HL-60 (cell line): ENCODE measurements around the gene ACTG1.

ENCODE experiments used
- GABPA ChIP-seq: IDR thresholded peaks from 2 replicates; pipeline ENCODE4 v1.6.1; 2012; ENCODE audit warnings: low read depth
- POLR2AphosphoS5 ChIP-seq: IDR thresholded peaks from 2 replicates; pipeline ENCODE4 v1.6.1; 2012; ENCODE audit warnings: low read depth
- SPI1 ChIP-seq: IDR thresholded peaks from 2 replicates; pipeline ENCODE4 v1.6.1; 2012; ENCODE audit warnings: low read depth, mild to moderate bottlenecking, borderline replicate concordance
- TF ChIP-seq, protein P1 (sequence below): IDR thresholded peaks from one replicate; pipeline ENCODE4 v1.5.1; 2011; ENCODE audit warnings: low read length, control low read depth, inconsistent platforms; ENCODE audit not compliant: insufficient read depth
- TF ChIP-seq, protein P2 (sequence below): IDR thresholded peaks from 2 replicates; pipeline ENCODE4 v1.6.1; 2012; ENCODE audit warnings: low read depth; ENCODE audit not compliant: insufficient replicate concordance

DNA sequence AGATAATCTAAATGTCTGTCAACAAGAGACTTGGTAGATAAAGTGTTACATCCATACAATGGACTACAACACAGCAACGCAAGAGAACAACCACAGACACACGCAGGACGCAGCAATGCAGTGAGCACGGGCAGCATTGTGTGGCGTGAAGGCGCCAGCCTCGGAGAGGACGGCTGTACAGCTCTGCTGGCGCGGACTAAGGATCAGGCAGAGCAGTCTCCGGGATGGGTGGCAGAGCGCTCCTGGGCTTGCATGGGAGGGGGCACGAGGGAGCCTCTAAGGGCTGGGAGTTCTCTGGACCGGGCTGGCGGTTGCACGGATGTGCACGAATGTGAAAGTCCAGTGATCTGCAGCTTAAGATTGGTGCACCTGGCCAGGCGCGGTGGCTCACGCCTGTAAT, 34.5 kb downstream of the ACTG1 start:
- TF ChIP-seq, protein P1, sequence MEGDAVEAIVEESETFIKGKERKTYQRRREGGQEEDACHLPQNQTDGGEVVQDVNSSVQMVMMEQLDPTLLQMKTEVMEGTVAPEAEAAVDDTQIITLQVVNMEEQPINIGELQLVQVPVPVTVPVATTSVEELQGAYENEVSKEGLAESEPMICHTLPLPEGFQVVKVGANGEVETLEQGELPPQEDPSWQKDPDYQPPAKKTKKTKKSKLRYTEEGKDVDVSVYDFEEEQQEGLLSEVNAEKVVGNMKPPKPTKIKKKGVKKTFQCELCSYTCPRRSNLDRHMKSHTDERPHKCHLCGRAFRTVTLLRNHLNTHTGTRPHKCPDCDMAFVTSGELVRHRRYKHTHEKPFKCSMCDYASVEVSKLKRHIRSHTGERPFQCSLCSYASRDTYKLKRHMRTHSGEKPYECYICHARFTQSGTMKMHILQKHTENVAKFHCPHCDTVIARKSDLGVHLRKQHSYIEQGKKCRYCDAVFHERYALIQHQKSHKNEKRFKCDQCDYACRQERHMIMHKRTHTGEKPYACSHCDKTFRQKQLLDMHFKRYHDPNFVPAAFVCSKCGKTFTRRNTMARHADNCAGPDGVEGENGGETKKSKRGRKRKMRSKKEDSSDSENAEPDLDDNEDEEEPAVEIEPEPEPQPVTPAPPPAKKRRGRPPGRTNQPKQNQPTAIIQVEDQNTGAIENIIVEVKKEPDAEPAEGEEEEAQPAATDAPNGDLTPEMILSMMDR: no peak
- TF ChIP-seq GABPA (no peak), POLR2AphosphoS5 (no peak), SPI1 (no peak)
- TF ChIP-seq, protein P2, sequence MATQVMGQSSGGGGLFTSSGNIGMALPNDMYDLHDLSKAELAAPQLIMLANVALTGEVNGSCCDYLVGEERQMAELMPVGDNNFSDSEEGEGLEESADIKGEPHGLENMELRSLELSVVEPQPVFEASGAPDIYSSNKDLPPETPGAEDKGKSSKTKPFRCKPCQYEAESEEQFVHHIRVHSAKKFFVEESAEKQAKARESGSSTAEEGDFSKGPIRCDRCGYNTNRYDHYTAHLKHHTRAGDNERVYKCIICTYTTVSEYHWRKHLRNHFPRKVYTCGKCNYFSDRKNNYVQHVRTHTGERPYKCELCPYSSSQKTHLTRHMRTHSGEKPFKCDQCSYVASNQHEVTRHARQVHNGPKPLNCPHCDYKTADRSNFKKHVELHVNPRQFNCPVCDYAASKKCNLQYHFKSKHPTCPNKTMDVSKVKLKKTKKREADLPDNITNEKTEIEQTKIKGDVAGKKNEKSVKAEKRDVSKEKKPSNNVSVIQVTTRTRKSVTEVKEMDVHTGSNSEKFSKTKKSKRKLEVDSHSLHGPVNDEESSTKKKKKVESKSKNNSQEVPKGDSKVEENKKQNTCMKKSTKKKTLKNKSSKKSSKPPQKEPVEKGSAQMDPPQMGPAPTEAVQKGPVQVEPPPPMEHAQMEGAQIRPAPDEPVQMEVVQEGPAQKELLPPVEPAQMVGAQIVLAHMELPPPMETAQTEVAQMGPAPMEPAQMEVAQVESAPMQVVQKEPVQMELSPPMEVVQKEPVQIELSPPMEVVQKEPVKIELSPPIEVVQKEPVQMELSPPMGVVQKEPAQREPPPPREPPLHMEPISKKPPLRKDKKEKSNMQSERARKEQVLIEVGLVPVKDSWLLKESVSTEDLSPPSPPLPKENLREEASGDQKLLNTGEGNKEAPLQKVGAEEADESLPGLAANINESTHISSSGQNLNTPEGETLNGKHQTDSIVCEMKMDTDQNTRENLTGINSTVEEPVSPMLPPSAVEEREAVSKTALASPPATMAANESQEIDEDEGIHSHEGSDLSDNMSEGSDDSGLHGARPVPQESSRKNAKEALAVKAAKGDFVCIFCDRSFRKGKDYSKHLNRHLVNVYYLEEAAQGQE: no peak
